NCI-H2171 (cell line): ENCODE results near the gene SNAPC4.

ENCODE experiments used
- DNase-seq: peaks from one replicate; lab custom pipeline; 2025; lab: John Stamatoyannopoulos, UW

The SNAPC4 gene

GRCh38 chr9:136400038-136400834, at the start of gene SNAPC4:
SNAPC4 (minus strand) TSS chr9:136400170; CDS start chr9:136398428, 1,742 bp downstream.
- DNase-seq: peak; percentile 92

DNA sequence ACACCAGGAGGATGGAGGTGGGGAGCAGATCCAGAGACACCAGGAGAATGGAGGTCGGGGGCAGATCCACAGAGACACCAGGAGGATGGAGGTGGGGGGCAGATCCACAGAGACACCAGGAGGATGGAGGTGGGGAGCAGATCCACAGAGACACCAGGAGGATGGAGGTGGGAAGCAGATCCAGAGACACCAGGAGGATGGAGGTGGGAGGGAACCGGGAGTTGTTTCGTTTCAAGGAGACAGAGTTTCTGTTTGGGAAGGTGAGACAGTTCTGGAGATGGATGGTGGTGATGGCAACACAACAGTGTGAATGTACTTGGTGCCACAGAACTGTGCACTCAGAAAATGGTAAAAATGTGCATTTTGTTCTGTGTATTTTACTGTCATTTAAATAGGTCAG, 48.7 kb upstream of the SNAPC4 start:
- no peak for DNase-seq

DNA sequence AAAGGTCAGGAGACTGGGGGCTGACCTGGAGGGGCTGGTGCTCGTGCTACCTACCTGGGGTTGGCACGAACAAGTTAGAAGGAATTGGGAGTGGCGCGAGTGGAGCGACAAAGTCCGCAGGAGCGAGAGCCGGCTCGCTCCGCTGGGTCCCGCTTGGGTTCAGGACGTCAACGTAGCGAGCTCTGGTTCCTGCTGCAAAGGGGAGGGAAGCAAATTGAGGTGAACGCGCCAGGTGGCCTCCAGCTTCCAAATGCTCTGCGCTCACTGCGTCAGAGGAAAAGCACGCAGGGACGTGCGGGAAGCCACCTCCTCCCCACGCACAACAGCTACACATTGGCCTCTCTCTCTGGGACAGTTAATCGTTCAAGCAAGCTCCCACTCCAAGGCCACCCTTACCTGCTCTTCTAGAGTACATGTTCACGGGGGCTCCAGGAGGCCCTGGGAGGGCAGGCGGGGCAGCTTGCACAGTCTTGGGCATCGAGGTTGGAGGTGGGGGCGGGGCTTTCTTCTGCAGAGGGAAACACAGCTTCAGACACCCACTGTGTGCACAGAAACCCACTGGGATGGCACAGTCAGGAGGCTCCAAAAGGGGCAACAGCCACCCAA, 47.3 kb upstream of the SNAPC4 start:
- no peak for DNase-seq

GRCh38 chr9:136445799-136446198, 45.8 kb upstream of the SNAPC4 start:
- DNase-seq: no peak

DNA sequence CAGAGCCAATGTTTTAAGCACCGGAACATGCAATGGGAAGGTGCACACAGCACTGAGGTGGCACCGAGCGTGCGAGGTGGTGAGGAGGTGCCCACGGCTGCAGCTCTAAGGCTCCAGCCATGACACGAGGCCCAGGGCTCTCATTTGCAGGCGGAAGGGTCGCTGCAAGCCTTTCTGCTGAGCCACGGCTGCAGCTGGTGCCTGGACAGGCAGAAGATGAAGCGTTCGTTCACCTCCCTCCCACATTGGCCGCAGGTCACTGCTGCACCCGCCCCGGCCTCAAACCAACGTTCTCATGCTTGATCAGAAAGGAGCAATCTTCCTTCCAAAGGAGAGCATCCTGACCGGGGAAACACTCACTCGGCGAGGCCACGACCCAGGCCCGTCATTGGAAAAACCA, 44.1 kb upstream of the SNAPC4 start:
- DNase-seq: no peak

GRCh38 chr9:136443687-136444086, 43.7 kb upstream of the SNAPC4 start:
- DNase-seq: no peak

- DNase-seq: no peak
Measured at GRCh38 chr9:136443087-136443486, 43.1 kb upstream of the SNAPC4 start.

DNA sequence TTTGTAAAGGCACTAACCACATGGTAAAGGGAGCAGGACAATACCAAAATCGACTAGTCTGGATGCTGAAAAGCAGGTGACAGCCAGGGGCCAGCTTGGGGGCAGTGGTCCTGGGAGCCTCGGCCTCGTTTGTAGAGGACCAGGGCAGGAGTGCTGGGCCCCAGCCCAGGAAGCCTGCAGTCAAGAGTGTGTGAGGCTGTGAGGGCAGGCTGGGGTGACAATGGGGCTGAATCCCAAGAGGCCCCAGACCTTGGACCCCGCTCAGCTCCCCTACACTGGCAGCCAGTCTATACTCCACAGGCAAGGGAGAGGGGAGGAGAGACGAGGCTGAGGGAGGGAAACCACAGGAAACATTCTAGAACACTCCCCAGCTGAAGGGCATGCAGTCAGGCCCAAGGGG, 42.3 kb upstream of the SNAPC4 start:
- no peak for DNase-seq

GRCh38 chr9:136441681-136442245, 41.8 kb upstream of the SNAPC4 start:
- DNase-seq: no peak

DNA sequence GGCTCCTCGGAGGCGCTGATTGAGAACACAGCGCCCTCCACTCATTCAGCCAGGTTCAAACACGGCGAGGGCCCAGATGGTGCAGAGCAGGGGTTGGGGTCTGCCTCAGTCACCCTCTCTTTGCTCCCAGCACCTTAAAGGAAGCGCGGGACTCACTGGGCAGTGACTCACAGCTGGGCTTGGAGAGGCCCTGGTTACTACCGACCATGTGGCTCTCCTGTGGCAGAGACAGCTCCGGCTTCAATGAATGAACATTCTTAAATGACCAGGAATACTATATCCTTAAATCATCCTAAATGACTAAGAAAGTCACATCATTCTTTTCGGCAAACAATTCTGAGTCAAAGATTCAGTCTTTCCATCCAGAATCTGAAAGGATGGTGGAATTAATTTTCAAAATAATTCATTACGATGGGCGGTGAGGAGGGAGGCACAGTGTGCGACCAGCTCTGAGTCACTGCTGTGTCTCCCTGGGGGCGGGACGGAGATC, 41.3 kb upstream of the SNAPC4 start:
- DNase-seq: no peak

DNA sequence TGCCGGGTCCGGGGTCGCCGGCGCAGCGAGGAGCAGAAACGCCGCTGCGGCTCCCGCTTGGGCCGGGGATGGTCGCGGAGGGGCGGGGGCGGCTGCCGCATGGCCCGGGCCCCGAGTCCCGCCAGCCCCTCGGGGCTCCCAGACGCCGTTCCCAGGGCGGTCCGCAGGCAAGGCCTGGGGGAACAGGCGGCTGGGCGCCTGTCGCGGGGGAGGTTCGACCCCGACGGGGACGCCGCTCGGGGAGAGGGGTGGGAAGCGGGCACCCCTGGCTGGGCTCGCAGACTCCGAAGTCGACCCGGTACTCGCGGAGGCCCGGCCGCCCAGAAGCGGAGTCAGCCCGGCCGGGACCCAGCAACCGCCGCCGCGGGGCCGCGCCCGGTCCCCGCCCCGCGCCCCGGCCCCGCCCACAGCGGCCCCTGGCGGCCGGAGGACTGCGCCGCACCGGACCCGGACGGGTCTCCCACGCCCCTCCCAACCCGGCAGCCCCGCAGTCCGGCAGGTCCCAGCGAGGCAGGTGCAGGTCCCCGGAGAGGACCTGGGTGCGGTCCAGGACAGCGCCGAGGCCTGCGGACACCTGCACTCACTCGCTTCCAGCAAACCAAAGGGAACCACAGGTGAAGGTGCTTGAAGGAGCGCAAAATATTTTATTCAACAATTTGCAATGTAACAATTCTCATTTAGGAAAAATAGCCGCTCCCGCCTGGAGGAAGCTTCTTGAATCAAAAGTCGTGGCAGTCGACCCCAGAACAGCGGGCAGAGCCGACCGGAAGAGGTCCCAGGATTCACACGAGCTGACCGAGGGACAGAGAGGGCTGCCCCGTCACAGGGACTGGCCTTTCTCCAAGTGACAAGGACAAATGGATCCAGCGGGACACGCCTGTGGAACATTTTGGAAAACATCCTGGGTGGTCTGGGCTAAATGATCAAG, 39.8 kb upstream of the SNAPC4 start, which contains the start of gene INPP5E:
Gene INPP5E (minus strand): TSS at position 365 of the 928 bp plus-strand sequence. CDS start 426 bp downstream, outside the sequence.
- DNase-seq: peak; percentile 77

GRCh38 chr9:136438548-136439480, 38.8 kb upstream of the SNAPC4 start:
- DNase-seq: peak; percentile 33

GRCh38 chr9:136437839-136438547, 38.0 kb upstream of the SNAPC4 start:
- DNase-seq: no peak

DNA sequence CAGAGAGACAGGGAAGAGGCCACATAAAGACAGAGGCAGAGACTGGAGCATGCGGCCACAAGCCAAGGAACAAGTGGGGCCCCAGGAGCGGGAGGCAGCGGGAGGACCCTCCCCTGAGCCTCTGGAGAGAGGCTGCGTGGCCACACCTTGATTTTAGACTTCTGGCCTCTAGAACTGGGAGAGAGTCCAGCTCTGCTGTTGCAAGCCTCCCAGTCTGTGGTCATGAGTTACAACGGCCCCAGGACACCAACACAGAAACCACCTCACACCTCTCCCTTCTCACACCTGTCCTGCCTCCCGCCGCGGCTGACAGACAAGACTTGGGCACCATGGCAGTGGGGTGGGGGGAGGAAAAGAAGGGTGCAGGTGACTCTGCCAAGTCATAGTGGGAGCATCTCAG, 37.5 kb upstream of the SNAPC4 start:
- DNase-seq: no peak

DNA sequence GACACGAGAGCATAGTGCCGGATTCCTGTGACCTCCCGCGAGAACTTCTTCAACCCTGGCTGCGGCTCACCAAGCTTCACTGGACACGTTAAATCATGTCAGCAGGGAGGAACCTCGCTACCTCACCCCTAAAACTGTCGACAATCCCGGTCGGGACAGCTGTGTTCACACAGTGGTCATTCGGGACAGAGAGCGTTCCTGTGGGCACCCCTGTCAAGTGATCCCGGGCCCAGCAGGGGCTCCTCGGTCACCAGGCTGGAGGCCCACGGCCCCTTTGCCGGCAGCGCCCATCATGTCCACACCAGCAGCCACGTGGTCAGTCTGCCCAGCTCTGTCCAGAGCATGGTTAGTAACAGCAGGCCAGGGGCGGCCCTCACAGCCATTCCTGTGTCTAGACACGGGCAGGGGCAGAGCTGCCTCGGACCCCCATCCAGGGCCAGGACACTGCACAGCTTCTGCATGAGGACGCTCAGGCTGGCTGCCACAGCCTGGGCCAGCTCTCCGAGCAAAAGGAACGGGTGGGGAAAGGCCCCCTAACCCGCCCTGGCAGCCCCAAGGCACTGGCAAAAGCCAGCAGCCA, 36.2 kb upstream of the SNAPC4 start:
- no peak for DNase-seq

DNA sequence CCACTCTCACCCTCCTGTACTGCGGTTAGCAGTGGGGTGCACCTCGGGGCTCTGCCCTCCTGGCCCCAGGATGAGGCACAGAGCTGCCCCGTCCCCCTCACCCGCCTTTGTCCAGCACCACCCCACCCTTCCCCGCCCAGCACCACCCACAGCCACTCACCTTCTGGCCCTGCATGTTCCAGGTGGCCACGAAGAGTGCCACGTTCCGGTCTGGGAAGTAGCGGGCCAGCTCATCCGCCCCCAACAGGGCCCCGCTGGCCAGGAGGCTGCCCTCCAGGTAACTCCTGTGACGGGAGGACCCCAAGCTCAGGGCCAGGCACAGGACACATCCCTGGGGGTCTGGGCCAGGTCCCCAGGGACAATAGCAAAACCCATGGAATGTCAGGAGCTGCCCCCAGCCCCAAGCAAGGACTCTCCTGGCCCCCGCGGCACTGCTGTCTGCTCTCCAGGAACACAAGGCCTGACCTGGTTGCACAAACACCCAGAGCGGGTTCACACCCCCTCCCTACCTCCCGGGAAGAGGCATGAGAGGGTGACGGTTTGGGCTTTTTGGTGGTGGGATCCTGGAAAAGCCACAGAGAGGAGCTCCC, 34.7 kb upstream of the SNAPC4 start:
- no peak for DNase-seq

DNA sequence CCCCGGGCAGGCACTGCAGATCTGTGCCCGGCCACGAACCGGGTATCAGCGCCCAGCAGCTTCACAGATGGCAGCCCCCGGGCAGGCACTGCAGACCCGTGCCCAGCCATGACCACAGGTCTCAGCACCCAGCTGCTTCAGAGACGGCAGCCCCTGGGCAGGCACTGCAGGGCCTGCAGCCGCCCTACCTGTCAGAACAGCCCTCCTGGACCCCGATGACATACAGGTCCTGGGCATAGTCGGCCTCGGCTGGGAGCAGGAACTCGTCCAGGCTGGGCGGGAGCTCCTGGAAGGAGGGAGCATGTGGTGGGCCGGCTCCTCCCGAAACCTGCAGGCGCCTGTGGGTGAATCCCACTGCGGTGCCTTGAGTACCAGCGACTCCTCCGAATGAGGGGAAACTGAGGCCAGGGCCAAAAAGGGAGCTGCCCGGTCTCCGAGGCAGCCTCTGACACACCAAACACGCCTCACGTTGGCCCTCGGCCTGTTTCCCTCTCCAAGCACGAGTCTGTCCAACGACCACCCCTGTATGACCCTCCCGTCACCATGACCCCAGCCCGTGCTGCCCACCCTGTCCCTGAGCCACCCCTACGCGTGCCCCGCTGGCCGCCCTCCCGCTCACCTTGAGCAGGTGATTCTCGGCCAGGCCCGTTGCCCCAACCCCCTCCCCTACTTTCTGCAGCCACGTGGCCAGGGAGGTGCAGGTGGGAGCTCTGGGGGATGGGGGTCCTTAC, 34.0 kb upstream of the SNAPC4 start:
- no peak for DNase-seq

- DNase-seq: no peak
Measured at GRCh38 chr9:136433043-136433715, 33.2 kb upstream of the SNAPC4 start.
